Activated CD8-positive, alpha-beta T cell treated with anti-CD3 and anti-CD28 coated beads for 36 hours (primary cell): Measurements from ENCODE around the gene LRFN5. TPM values are rescaled to one million over a fixed set of nuclear protein-coding genes. Genes with fewer than 3 reads are reported as not detected.

ENCODE experiments used
- ATAC-seq: fragments of 200-7000 bp; cut with Tn5 transposase; one replicate; pipeline ENCODE4 v1.10.0; 2021; ENCODE audit warnings: mild to moderate bottlenecking, moderate library complexity
- CTCF ChIA-PET: fragments of 350-600 bp; sonication (Branson Sonifier 250); formaldehyde crosslinking; loops from one replicate; lab custom pipeline; 2021; ENCODE audit warnings: antibody characterized with exemption; lab: Charles Lee
- POLR2A ChIA-PET: fragments of 350-600 bp; sonication (Branson Sonifier 250); formaldehyde crosslinking; loops from one replicate; lab custom pipeline; 2021; ENCODE audit warnings: antibody characterized with exemption; lab: Charles Lee
- DNase-seq: peaks from one replicate; pipeline ENCODE4 v3.0.0-alpha.2; 2020
- H3K27ac Mint-ChIP-seq: one replicate; pipeline ENCODE4 v1.8.0; 2021; ENCODE audit warnings: mild to moderate bottlenecking, mixed read lengths
- H3K27me3 Mint-ChIP-seq: one replicate; pipeline ENCODE4 v1.8.0; 2021; ENCODE audit warnings: mixed read lengths
- H3K36me3 Mint-ChIP-seq: one replicate; pipeline ENCODE4 v1.8.0; 2021; ENCODE audit warnings: low read depth, mixed read lengths
- H3K4me1 Mint-ChIP-seq: one replicate; pipeline ENCODE4 v1.8.0; 2021; ENCODE audit warnings: low read depth, mixed read lengths
- H3K4me3 Mint-ChIP-seq: one replicate; pipeline ENCODE4 v1.8.0; 2021; ENCODE audit warnings: mild to moderate bottlenecking, moderate library complexity, mixed read lengths
- H3K9me3 Mint-ChIP-seq: one replicate; pipeline ENCODE4 v1.8.0; 2021; ENCODE audit warnings: mixed read lengths
- CTCF ChIP-seq: fragments of 200-600 bp; IDR thresholded peaks from one replicate; pipeline ENCODE4 v1.8.0; 2022; ENCODE audit warnings: antibody characterized with exemption, mild to moderate bottlenecking
- intact Hi-C: fragments of 100-400 bp; cut with micrococcal nuclease; formaldehyde crosslinking; loops from one replicate; pipeline ENCODE4 v1.10.0; 2022
- total RNA-seq, 2 experiments: library from RNA; stranded (reverse); gene quantifications; one replicate each; pipeline ENCODE4 v1.2.3, GENCODE V29; 2021

Gene LRFN5
- total RNA-seq, 2 experiments from 2014 or later = not detected

GRCh38 chr14:41839661-41840060 lies 233.0 kb downstream of the LRFN5 start:
- Mint-ChIP-seq H3K36me3 (no peaks in the 10 kb centered on the region), H3K27me3 (no peaks in the 10 kb centered on the region), H3K4me1 (no peaks in the 10 kb centered on the region), H3K27ac (no peak overlapping the region), H3K9me3 (no peaks in the 10 kb centered on the region), H3K4me3 (no peak overlapping the region)
- no peak for ATAC-seq
- no peak for DNase-seq
- no peak for TF ChIP-seq CTCF
- ChIA-PET CTCF (interaction anchor here (1.1 kb wide), 1 partner anchor 16 kb away, joined by 3 read pairs; no protein-coding TSS in a partner anchor), POLR2A (no interaction called here)
- intact Hi-C loops = no loop called here

GRCh38 chr14:41859336-41859735 lies 252.7 kb downstream of the LRFN5 start:
- ChIA-PET CTCF (no interaction called here), POLR2A (no interaction called here)
- Mint-ChIP-seq H3K4me3 (no peak overlapping the region), H3K9me3 (no peaks in the 10 kb centered on the region), H3K27ac (no peak overlapping the region), H3K36me3 (no peaks in the 10 kb centered on the region), H3K27me3 (no peaks in the 10 kb centered on the region), H3K4me1 (no peaks in the 10 kb centered on the region)
- intact Hi-C loops = no loop called here
- no peak for DNase-seq
- no peak for ATAC-seq
- TF ChIP-seq CTCF = no peak

- no peak overlapping the region for H3K4me3 Mint-ChIP-seq
- TF ChIP-seq CTCF = no peak
- no peaks in the 10 kb centered on the region for H3K36me3 Mint-ChIP-seq
- no peak for ATAC-seq
- no peaks in the 10 kb centered on the region for H3K9me3 Mint-ChIP-seq
- ChIA-PET CTCF (no interaction called here), POLR2A (no interaction called here)
- no peak for DNase-seq
- intact Hi-C loops = no loop called here
- H3K27ac Mint-ChIP-seq = no peak overlapping the region
- no peaks in the 10 kb centered on the region for H3K4me1 Mint-ChIP-seq
- H3K27me3 Mint-ChIP-seq = no peaks in the 10 kb centered on the region
These were observed 253.9 kb downstream of the LRFN5 start for GRCh38 chr14:41860586-41860985.

GRCh38 chr14:41865894-41866293 lies 259.2 kb downstream of the LRFN5 start:
- no peaks in the 10 kb centered on the region for H3K36me3 Mint-ChIP-seq
- intact Hi-C loops = no loop called here
- no peak overlapping the region for H3K27ac Mint-ChIP-seq
- ATAC-seq = no peak
- no peaks in the 10 kb centered on the region for H3K9me3 Mint-ChIP-seq
- H3K4me3 Mint-ChIP-seq = no peak overlapping the region
- no peak for TF ChIP-seq CTCF
- H3K4me1 Mint-ChIP-seq = no peaks in the 10 kb centered on the region
- ChIA-PET POLR2A (no interaction called here), CTCF (no interaction called here)
- DNase-seq = no peak
- no peaks in the 10 kb centered on the region for H3K27me3 Mint-ChIP-seq

- CTCF ChIA-PET = no interaction called here
- Mint-ChIP-seq H3K27ac (no peak overlapping the region), H3K36me3 (no peaks in the 10 kb centered on the region), H3K27me3 (no peaks in the 10 kb centered on the region), H3K4me3 (no peak overlapping the region), H3K4me1 (no peaks in the 10 kb centered on the region), H3K9me3 (no peaks in the 10 kb centered on the region)
- no peak for TF ChIP-seq CTCF
- POLR2A ChIA-PET = no interaction called here
- ATAC-seq = no peak
- intact Hi-C loops = no loop called here
- no peak for DNase-seq
These were observed 261.7 kb downstream of the LRFN5 start for GRCh38 chr14:41868396-41868795.
